ENCODE results near the gene FAF1.

Gene FAF1

DNA sequence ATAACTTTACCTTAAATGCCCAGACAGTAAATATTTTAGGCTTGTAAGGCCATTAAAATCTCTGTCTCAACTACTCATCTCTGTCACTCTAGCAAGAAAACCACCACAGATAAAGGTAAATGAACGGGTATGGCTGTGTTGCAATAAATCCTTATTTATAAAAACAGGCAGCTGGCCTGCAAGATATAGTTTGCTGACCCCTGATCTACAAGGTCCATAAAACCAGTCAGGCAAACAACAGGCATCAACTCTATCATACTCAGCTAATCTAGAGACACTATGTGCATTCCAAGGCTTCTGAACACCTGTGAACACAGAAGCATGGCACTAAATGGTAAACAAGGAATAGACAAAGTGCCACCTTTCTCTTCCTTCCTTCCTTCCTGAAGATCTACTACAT lies 9.7 kb downstream of the FAF1 start:
- Histone ChIP-seq H3K4me2 (ENCODE audit: low read depth, low read length, poor library complexity, severe bottlenecking) (no peak overlapping the region), H3K36me3 (ENCODE audit: low read length) (no peaks in the 10 kb centered on the region; the same call in 1 of the 2 replicates), H3K27me3 (ENCODE audit: low read length) (no peaks in the 10 kb centered on the region), H3K27ac (ENCODE audit: low read depth, low read length) (no peak overlapping the region), H3K79me2 (ENCODE audit: insufficient read depth, low read length) (peaks cover 88% of the 10 kb centered on the region), H3K9ac (ENCODE audit: low read length) (no peak overlapping the region), H3K9me3 (ENCODE audit: insufficient read depth, low read length) (no peaks in the 10 kb centered on the region), H2AFZ (ENCODE audit: low read depth, low read length, severe bottlenecking) (no peak overlapping the region), H3K9me2 (replicated peaks; ENCODE audit: insufficient read depth, low read length) (no peaks in the 10 kb centered on the region), H3F3A (ENCODE audit: insufficient read depth) (no peaks in the 10 kb centered on the region), H4K20me1 (ENCODE audit: low read depth, low read length) (peaks cover 21% of the 10 kb centered on the region), H3K4me3 (ENCODE audit: insufficient read depth, low read length, poor library complexity, severe bottlenecking) (no peak overlapping the region)
- TF ChIP-seq EZH2phosphoT487 (conservative IDR thresholded peaks at IDR 0.05; ENCODE audit: low read length): no peak
- TF ChIP-seq, protein P1, sequence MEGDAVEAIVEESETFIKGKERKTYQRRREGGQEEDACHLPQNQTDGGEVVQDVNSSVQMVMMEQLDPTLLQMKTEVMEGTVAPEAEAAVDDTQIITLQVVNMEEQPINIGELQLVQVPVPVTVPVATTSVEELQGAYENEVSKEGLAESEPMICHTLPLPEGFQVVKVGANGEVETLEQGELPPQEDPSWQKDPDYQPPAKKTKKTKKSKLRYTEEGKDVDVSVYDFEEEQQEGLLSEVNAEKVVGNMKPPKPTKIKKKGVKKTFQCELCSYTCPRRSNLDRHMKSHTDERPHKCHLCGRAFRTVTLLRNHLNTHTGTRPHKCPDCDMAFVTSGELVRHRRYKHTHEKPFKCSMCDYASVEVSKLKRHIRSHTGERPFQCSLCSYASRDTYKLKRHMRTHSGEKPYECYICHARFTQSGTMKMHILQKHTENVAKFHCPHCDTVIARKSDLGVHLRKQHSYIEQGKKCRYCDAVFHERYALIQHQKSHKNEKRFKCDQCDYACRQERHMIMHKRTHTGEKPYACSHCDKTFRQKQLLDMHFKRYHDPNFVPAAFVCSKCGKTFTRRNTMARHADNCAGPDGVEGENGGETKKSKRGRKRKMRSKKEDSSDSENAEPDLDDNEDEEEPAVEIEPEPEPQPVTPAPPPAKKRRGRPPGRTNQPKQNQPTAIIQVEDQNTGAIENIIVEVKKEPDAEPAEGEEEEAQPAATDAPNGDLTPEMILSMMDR (IDR thresholded peaks at IDR 0.05; ENCODE audit: insufficient read depth, low read length, poor library complexity, severe bottlenecking): no peak

- Histone ChIP-seq H3K9me2 (replicated peaks; ENCODE audit: insufficient read depth, low read length) (no peaks in the 10 kb centered on the region), H3K27ac (ENCODE audit: low read depth, low read length) (no peak overlapping the region)
Measured at GRCh38 chr1:50949286-50949982, 10.6 kb downstream of the FAF1 start.

DNA sequence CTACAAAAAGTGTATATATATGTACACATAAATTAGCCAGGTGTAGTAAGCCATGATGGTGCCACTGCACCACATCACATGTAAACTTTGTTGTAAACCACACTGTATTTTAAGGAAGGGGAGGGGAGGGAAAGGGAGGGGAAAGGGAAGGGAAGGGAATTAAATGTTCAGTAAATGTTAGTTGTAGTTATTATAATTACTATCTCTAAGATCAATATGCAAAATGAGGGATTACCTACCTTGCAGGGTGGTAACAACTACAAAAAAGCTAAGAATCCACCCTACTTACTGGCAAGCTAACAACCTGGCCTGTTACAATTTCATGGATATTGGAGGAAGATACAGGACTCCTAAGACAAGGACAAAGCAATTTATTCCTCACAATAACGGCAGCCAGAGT lies 17.7 kb downstream of the FAF1 start:
- TF ChIP-seq EZH2phosphoT487 (conservative IDR thresholded peaks at IDR 0.05; ENCODE audit: low read length): no peak
- TF ChIP-seq, protein P1 (IDR thresholded peaks at IDR 0.05; ENCODE audit: insufficient read depth, low read length, poor library complexity, severe bottlenecking): no peak
- no peaks in the 10 kb centered on the region for H3F3A ChIP-seq (ENCODE audit: insufficient read depth)
- peaks cover 5% of the 10 kb centered on the region; the same call in 1 of the 2 replicates for H4K20me1 ChIP-seq (ENCODE audit: low read depth, low read length)
- no peaks in the 10 kb centered on the region for H3K27me3 ChIP-seq (ENCODE audit: low read length)
- no peaks in the 10 kb centered on the region for H3K36me3 ChIP-seq (ENCODE audit: low read length)
- H3K4me3 ChIP-seq (ENCODE audit: insufficient read depth, low read length, poor library complexity, severe bottlenecking): no peak overlapping the region
- no peak overlapping the region for H3K27ac ChIP-seq (ENCODE audit: low read depth, low read length)
- no peak overlapping the region for H2AFZ ChIP-seq (ENCODE audit: low read depth, low read length, severe bottlenecking)
- H3K9ac ChIP-seq (ENCODE audit: low read length): no peak overlapping the region
- peaks cover 99% of the 10 kb centered on the region for H3K79me2 ChIP-seq (ENCODE audit: insufficient read depth, low read length)
- H3K4me2 ChIP-seq (ENCODE audit: low read depth, low read length, poor library complexity, severe bottlenecking): no peak overlapping the region
- H3K9me3 ChIP-seq (ENCODE audit: insufficient read depth, low read length): no peaks in the 10 kb centered on the region
- no peaks in the 10 kb centered on the region for H3K9me2 ChIP-seq (replicated peaks; ENCODE audit: insufficient read depth, low read length)

More at GRCh38 chr1:50949286-50949982, 10.6 kb downstream of the FAF1 start:
- peaks cover 88% of the 10 kb centered on the region for H3K79me2 ChIP-seq (ENCODE audit: insufficient read depth, low read length)
- H3K9me3 ChIP-seq (ENCODE audit: insufficient read depth, low read length): no peaks in the 10 kb centered on the region
- TF ChIP-seq, protein P1 (IDR thresholded peaks at IDR 0.05; ENCODE audit: insufficient read depth, low read length, poor library complexity, severe bottlenecking): no peak
- TF ChIP-seq EZH2phosphoT487 (conservative IDR thresholded peaks at IDR 0.05; ENCODE audit: low read length): no peak
- peaks cover 21% of the 10 kb centered on the region for H4K20me1 ChIP-seq (ENCODE audit: low read depth, low read length)
- no peak overlapping the region for H2AFZ ChIP-seq (ENCODE audit: low read depth, low read length, severe bottlenecking)
- H3K4me3 ChIP-seq (ENCODE audit: insufficient read depth, low read length, poor library complexity, severe bottlenecking): no peak overlapping the region
- H3K4me2 ChIP-seq (ENCODE audit: low read depth, low read length, poor library complexity, severe bottlenecking): no peak overlapping the region
- no peak overlapping the region for H3K9ac ChIP-seq (ENCODE audit: low read length)
- no peaks in the 10 kb centered on the region; the same call in 1 of the 2 replicates for H3K36me3 ChIP-seq (ENCODE audit: low read length)
- no peaks in the 10 kb centered on the region for H3K27me3 ChIP-seq (ENCODE audit: low read length)
- no peaks in the 10 kb centered on the region for H3F3A ChIP-seq (ENCODE audit: insufficient read depth)
